NCI-H1694 (cell line): ENCODE data around the gene LRRFIP1.
"Not testable (repeated sequence)": the region's sequence is repeated elsewhere in the genome, so short reads cannot be mapped to it uniquely, and the experiment has no call there.

Source experiments
- DNase-seq: peaks from one replicate; lab custom pipeline; 2025; lab: John Stamatoyannopoulos, UW

Gene LRRFIP1

DNA sequence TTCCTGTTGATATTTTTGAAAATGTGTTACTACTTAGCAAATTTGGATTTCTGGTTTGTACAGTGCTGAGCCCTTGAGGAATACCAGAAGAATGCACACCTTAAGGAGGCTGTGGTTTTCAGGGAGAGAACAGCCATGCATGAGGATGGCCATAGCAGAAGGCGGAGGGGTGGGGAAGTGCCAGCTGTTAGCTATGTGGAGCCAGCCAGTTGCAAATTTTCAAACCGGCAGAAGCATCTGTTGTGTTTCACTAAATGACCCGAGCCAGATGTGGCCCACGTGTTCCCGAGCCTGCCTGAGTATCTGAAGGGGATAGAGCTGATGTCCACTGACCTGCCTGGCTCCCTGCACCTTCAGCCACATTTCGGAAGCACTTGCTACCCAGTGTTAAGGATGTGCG lies 154.8 kb downstream of the LRRFIP1 start:
- peak; percentile 55 for DNase-seq

DNA sequence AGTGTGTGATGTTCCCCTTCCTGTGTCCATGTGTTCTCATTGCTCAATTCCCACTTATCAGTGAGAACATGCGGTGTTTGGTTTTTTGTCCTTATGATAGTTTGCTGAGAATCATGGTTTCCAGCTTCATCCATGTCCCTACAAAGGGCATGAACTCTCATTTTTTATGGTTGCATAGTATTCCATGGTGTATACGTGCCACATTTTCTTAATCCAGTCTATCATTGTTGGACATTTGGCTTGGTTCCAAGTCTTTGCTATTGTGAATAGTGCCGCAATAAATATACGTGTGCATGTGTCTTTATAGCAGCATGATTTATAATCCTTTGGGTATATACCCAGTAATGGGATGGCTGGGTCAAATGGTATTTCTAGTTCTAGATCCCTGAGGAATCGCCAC lies 156.3 kb downstream of the LRRFIP1 start:
- DNase-seq: not testable (repeated sequence)

- DNase-seq: no peak
Measured at GRCh38 chr2:237786936-237787335, 159.5 kb downstream of the LRRFIP1 start.

DNA sequence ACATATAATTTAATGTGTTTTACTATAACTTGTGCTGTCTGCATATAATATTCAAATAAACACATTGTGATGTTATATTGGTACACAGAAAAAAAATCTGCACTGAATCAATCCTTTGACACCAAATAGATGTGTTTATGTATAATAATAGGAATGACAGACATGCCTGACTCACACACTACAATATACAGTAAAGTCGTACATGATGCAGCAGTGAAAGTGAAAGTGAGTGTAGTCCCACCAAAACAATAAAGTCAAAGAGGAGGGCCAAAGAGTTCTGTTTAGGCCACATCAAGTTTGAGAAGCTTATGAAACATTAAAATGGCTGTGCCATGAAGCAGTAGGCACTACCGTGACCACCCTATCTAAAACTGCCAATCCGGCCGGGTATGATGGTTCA lies 163.0 kb downstream of the LRRFIP1 start:
- no peak for DNase-seq

DNA sequence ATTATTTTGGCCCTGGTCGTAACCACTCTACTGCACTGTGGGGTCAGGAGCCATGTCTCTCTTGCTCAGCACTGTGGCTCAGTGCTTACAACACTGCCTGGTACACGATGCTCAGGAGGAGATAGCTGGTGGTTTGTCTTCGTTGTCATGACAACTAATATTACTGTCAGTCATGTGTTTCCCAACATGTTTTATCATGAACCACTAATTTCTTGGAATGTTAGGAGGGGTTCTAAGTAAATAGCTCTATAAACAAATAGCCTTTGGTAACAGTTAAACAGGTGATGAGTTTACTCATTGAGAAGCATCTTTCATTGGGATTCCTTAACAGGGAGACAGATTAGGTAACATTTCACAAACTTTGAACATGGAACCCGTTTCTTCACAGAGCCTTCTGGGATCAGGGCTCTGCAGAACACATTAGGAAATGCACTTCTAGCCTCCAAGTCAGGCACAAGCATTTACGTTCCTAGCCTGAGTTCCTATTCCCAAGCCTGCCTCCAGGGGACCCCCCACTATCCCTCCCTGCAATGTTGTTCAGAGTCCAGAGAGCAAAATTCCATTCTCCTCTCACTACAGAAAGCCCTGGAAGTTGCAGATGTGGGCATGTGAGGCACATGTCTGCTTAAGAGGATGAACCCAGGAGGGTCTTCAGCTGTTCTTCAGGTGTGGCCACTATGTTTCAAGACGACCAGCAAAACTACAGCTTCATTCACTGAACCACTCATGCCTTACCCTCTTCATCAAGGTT lies 164.8 kb downstream of the LRRFIP1 start:
- no peak for DNase-seq

DNA sequence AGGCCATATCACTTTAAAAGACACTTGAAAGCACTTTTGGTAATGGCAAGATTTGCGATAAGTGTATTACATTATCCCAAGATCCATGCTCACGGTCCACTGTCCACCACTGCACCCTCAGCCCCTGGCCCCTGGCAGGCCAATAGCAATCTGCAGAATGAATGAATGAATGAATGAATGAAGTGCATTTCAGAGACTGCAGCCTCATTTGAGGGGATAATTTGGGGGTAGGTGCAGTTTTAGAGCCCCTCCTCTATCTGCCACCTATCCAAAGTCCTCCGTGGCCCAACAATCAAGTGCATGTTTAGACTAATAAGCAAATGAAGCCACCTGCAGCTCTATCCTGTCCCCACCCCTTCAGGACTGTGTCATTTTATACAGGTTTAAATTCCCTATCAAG lies 169.9 kb downstream of the LRRFIP1 start:
- DNase-seq: no peak

DNA sequence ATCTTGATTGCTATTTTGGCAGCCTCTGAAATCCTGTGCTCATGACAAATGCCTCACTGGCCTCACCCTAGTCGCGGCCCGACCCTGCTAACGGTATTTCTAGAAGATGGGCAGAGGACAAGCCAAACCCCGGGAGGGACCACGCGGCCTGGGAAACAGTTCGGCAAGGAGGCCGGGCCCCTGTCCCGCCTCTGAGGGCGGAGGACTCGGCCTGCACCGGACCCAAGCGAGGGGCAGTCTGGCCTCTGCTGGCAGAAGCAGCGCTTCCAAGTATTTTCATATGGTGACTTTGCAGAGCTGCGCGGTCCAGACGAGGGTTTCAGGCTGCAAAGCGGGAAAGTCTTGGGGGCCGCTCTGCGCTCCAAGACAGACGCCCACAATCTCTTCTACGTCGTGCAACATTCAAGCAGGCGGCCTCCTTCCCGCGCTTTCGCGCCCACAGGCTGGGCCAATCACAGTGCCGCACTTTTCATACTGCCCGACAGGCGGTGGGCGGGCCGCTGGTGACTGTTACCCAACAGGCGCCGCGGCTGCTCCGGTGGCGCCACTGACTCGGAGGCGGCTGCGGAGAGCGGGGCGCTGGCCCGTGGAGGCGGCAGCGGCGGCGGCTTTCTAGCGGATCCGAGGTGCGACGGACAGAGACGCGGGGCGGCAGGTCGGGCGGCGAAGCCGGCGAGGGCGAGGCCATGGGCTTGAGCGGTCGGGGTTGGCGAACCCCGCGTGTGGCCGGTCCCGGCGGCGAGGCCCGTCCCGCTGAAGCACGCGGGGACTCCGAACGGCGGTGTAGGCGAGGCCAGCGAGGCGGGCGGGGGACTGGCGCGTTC lies 171.1 kb downstream of the LRRFIP1 start, which contains the start of gene RBM44:
TSS of gene RBM44 (plus strand) at position 544 of the 824 bp plus-strand sequence. CDS start 14,831 bp downstream, outside the sequence.
- DNase-seq: no peak

GRCh38 chr2:237799060-237799428 lies 171.7 kb downstream of the LRRFIP1 start:
- no peak for DNase-seq

DNA sequence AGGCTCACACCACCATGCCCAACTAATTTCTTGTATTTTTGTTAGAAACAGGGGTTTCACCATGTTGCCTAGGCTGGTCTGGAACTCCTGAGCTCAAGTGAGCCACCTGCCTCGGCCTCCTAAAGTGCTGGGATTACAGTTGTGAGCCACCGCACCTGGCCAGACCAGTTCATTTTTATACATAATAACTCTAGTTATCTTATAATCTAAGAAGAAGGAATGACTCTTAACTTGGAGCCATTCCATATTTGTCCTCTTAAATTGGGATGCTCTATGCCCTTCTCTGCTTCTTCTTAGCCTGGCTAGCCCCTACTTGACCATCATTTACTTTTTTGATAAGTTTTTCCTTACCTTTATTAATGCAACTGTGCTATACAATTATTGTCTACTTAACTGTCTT lies 174.1 kb downstream of the LRRFIP1 start:
- no peak for DNase-seq

DNA sequence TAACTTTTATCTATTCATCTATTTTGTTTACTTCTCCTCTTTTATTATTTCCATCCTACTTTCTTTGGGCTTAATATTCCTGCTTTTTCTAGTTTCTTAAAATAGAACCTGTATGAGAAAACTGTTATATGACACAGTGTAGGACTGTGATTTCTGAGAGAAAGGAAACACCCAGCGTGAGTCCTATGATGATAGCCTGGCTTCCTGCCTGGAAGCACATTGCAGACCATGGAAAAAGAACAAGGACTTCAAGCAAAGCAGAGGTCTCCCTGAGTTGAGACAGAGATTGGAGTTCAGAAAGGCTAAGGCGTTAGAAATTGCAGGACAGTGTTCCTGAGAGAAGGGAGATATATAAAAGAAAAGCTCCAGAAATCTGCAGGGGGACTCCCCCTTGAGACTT lies 178.9 kb downstream of the LRRFIP1 start:
- DNase-seq: no peak

DNA sequence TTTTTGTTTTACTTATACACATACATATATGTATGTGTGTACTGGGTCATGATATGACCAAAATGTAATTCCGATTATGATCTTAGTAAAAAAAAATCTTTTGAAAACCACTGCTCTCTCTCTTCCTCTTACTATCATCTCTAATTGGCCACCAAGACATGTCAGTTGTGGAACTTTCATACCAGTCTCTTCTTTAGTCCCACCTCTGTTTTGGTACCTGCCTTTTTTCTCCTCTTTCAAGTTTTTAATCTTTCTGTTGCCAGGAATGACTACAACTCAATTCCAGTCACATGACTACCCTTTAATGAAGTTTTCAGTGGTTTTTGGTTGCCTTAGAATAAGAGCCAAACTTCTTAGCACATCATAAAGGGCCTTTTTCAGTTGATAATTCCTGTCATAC lies 188.2 kb downstream of the LRRFIP1 start:
- DNase-seq: no peak

- DNase-seq: no peak
Measured at GRCh38 chr2:237816531-237816930, 189.1 kb downstream of the LRRFIP1 start.

GRCh38 chr2:237818066-237818473 lies 190.7 kb downstream of the LRRFIP1 start:
- DNase-seq: no peak

DNA sequence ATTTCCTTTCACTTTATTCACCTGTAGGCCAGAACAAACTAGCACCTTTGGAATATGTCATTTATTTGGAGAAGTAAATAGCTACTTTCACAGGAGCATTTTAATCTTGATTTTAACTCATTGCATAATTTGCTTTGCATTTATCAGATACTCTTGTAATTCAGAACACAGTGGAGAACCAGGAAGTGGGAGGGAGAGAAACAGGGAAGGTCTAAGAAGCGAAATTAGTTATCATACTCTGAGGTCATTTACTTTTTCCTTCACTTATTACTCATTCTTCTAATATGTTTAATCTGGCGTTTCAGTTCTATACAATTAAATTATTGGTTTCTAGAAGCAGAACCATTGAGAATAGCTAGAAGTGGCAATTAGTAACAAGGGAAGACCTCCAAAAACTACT lies 191.8 kb downstream of the LRRFIP1 start:
- DNase-seq: no peak

GRCh38 chr2:237820421-237820820 lies 193.0 kb downstream of the LRRFIP1 start:
- no peak for DNase-seq

DNA sequence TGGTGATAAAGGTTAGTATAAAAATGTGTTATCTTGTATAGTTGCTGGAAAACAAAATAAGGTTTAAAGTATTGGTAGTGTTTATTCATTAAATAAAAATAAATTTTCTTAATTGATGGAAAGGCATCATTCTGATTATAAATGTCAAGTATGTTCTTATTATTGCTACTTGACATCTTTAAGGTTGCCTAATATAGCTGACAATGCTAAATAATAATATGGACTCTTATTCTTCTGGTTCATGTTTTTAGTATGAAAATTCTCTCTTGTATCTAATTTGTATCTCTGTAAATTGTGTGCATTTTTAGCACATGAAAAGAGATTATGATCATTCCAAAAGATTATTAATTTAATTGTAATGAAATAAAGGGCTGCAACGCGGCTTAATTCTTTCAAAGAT lies 196.2 kb downstream of the LRRFIP1 start:
- no peak for DNase-seq

DNA sequence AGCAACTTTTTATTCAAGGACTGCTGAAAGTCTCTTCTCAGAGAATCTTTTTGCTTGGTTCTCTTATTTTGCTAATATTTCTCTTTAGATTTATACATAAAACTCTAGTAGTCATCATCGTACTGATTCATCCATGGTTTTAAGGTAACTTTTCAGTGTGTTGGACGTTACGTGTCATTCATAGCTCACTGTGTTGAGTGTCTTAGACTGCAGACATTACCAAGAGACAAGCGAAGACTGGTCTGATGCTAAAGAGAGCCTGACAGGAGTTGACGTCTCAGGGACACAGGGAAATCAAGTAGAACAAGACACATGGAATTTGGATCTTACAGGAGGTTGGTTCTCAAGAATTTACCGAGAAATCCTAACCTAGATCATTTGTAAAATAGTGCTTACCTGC lies 196.7 kb downstream of the LRRFIP1 start:
- DNase-seq: no peak

GRCh38 chr2:237827421-237827987 lies 200.1 kb downstream of the LRRFIP1 start:
- DNase-seq: no peak
